Measurements from ENCODE around the gene ATP10A.

GRCh38 chr15:25694239-25694584 is 168.9 kb downstream of the ATP10A start:
- TF ChIP-seq CTCF (optimal IDR thresholded peaks at IDR 0.05 in 1 of 3, IDR thresholded peaks at IDR 0.05 in 1 of 3, conservative IDR thresholded peaks at IDR 0.05 in 1 of 3; ENCODE audit: extremely low read depth in 1 of 3, insufficient read depth in 2 of 3, low read length in 3 of 3) (no peak), EZH2 (IDR thresholded peaks at IDR 0.05; ENCODE audit: low read length) (no peak)
